HUES64 (cell line): ENCODE results near the gene CDC5L.
A peak's percentile ranks its signal among the peaks of the same experiment; 100 is the strongest.

Experiments used
- H3K27ac ChIP-seq: 2 replicates; pipeline ENCODE4 v1.7.0; 2013; ENCODE audit warnings: low read depth, low read length, inconsistent platforms
- H3K27me3 ChIP-seq: 2 replicates; pipeline ENCODE4 v1.6.1; 2013; ENCODE audit warnings: mild to moderate bottlenecking, low read length; ENCODE audit not compliant: insufficient read depth
- H3K36me3 ChIP-seq: 2 replicates; pipeline ENCODE4 v1.6.1; 2013; ENCODE audit warnings: mild to moderate bottlenecking, low read length; ENCODE audit not compliant: insufficient read depth
- H3K4me1 ChIP-seq: 2 replicates; pipeline ENCODE4 v1.6.1; 2013; ENCODE audit warnings: mild to moderate bottlenecking, low read length, moderate library complexity; ENCODE audit not compliant: insufficient read depth
- H3K4me3 ChIP-seq: 2 replicates; pipeline ENCODE4 v1.5.1; 2013; ENCODE audit warnings: mild to moderate bottlenecking, low read length, moderate library complexity
- H3K9ac ChIP-seq: 2 replicates; pipeline ENCODE4 v1.6.1; 2013; ENCODE audit warnings: mild to moderate bottlenecking, low read depth, low read length
- H3K9me3 ChIP-seq: 2 replicates; pipeline ENCODE4 v1.6.1; 2013; ENCODE audit warnings: low read depth, low read length; ENCODE audit not compliant: insufficient read depth
- WGBS: fragments of 150-250, 120-280 bp; methylation state at CpG from one replicate; pipeline ENCODE4 v1.1.7; 2013; ENCODE audit warnings: missing lambda C conversion rate; 5-methylcytosine and 5-hydroxymethylcytosine counted together

The CDC5L gene

DNA sequence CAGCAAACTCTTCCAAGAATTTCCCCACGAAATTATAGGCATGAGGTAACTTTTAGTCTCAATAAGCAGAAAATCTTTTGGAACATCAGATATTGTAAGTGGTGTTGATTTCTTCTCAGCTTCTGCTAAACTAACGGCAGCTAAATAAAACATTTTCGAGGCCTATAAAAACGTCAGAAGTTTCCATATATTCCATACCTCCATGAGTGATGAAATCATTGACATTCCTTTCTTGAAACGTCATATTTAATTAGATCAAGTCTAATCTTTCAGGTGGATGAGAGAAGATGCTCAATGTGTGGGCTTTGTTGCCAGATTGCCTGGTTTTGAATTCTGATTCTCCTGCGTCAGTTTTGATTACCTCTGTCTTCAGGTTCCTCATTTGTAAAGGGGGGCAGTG lies 81.3 kb downstream of the CDC5L start:
- Histone ChIP-seq H3K9ac (no peak overlapping the region), H3K27me3 (no peaks in the 10 kb centered on the region), H3K9me3 (no peaks in the 10 kb centered on the region), H3K27ac (no peak overlapping the region), H3K4me3 (no peak overlapping the region), H3K4me1 (peaks cover 18% of the 10 kb centered on the region), H3K36me3 (no peaks in the 10 kb centered on the region)
- 90% methylated on average over 6 of the region's 6 CpGs for WGBS

DNA sequence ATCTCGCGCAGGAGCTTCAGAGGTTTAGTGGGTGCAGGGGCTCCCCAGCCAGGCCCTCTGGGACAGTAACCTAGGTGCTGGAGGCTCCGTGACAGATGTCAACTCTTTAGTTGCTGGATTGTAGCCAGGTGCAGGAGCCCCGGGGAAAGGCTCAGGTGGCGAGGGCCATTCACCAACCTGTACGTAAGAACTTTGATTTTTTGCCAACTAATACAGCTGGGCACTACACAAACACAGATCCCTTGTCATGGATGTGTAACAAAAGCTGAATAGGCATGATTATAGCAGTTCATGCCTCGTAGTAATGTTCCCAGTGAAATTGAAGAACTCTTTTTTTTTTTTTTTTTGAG lies 82.6 kb downstream of the CDC5L start:
- WGBS = 91% methylated on average over 7 of the region's 7 CpGs
- peaks cover 18% of the 10 kb centered on the region for H3K4me1 ChIP-seq
- no peak overlapping the region for H3K27ac ChIP-seq

DNA sequence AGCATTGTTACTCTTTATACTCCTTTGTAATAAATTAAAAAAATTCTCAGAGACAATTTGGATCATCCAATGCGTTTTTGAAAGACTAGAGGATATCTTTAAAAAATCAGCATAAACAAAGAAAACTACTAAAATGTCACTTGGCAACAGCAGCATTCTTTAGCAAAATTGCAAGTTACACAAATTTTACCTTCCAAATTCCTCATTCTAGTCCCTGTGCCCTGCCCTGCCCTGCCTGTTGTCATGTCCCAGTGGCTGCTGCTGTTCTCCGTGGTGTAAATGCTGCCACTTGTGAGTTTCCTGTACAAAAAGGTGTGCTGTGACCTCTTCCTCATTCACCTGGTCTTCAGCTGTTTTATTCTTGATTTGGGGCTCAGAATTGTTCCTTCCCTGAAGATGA lies 83.2 kb downstream of the CDC5L start:
- Histone ChIP-seq H3K9me3 (no peaks in the 10 kb centered on the region), H3K36me3 (no peaks in the 10 kb centered on the region), H3K4me1 (peaks cover 18% of the 10 kb centered on the region), H3K27me3 (no peaks in the 10 kb centered on the region), H3K9ac (no peak overlapping the region), H3K27ac (no peak overlapping the region), H3K4me3 (no peak overlapping the region)
- 94% methylated on average over 2 of the region's 2 CpGs for WGBS

More for the DNA sequence above, 82.6 kb downstream of the CDC5L start:
- Histone ChIP-seq H3K9ac (no peak overlapping the region), H3K4me3 (no peak overlapping the region), H3K36me3 (no peaks in the 10 kb centered on the region), H3K27me3 (no peaks in the 10 kb centered on the region), H3K9me3 (no peaks in the 10 kb centered on the region)

DNA sequence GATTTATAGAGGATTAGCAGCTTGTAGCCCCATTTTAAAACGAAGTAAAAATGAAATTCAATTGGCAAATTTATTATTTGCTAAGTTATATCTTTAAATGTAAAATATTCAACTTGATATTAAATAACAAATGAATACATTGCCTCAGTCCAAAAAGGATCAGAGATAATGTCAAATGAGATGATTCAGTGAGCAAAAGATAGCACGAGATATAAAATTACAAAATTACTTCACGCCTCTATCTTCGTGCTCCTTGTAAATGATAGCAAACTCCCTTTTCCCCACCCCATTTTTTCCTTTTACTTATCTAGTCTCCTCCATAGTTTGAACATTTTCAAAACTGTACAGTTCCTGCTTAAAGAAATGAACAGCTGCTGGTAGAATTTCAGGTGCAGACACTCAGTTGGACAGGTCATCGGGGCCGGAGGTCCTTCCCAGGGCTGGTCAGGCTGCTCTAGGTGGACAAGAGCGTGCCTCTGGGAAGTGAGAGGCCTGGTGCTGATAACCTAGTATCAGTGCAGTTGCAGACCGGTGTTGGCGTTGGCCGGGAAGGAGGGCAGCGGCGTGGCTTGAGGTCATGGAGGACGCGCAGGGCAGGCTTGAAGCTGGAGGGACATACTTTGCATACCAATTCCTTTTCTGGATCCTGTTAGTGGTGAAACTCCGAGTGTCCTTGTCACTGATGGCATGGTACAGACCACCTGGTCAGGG lies 83.9 kb downstream of the CDC5L start:
- Histone ChIP-seq H3K4me3 (no peak overlapping the region), H3K4me1 (peaks cover 20% of the 10 kb centered on the region), H3K27me3 (no peaks in the 10 kb centered on the region), H3K9ac (no peak overlapping the region), H3K27ac (no peak overlapping the region), H3K36me3 (no peaks in the 10 kb centered on the region), H3K9me3 (no peaks in the 10 kb centered on the region)
- 79% methylated on average over 14 of the region's 15 CpGs for WGBS

DNA sequence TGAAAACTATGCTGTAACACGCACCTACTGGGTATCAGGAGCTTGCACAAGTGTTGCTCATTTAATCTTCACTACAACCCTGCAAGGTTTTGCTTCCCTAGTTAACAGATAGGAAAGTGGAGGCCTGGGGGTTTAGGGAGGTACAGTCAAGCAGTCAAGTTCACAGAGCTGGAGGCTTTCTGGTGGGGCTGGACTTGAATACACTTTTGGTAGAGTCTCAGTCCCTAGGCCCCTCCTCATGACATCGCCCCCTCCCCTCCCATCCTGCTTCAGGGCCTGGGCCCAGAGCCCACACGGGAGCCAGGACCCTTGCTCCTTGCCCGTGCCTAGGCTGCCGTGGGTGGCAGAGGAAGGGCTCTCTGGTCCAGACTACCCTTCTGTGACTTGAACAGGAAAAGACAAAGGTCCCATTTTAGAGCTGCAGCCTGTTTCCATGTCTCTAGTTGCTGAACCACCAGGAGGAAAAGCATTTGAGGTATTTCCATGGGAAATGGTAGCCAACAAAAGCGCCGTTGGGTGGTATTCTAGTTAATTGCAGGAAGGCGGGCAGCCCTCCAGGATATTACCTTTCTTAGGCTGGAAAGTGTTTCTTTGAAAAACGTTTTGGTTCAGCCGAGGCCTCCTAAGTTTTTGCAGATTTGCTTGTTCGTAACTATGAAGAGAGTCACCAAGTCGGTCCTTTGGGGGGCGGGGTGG lies 84.9 kb downstream of the CDC5L start:
- peaks cover 20% of the 10 kb centered on the region for H3K4me1 ChIP-seq
- H3K36me3 ChIP-seq = no peaks in the 10 kb centered on the region
- H3K9me3 ChIP-seq = no peaks in the 10 kb centered on the region
- WGBS = 34% methylated on average over 13 of the region's 13 CpGs
- H3K4me3 ChIP-seq = no peak overlapping the region
- peak overlapping the region; percentile 48; the same call in 1 of the 2 replicates for H3K9ac ChIP-seq
- peak overlapping the region; percentile 79 for H3K27ac ChIP-seq
- no peaks in the 10 kb centered on the region for H3K27me3 ChIP-seq

DNA sequence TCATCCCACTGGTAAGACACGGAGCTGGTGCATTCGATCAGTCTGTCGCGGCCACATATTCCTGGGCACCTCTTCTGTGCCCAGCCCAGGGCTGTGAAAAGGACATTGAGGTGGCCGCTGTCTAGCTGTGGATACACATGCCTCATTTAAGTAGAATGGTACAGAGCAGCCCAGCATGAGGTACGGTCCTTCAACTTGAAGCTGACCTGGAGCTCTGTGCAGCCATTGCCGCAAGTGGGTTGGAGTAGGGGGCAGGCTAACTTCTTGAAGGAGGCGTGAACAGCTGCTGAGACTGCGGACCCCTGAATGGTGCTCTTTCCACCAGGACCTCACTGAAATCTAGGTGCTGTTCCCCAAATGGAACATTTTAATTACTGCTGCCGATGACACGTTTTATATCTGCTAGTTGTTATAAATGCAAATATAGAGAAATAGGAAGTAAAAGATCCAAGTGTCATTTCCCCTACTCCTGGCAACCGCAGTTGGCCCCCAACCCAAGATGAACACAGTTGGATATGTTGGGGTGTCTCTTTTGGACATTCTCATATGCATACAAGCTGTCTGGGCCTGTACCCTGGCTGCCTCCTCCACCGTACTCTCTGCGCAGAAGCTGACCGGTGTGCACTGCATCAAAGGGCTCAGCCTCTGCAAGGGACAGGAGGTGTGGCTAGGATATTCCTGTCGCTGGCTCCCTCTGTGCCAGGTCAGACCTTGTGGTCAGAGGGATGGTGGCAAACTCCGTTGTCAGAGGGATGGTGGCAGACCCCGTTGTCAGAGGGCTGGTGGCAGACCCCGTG lies 86.1 kb downstream of the CDC5L start:
- Histone ChIP-seq H3K36me3 (no peaks in the 10 kb centered on the region), H3K9me3 (no peaks in the 10 kb centered on the region), H3K27ac (peak overlapping the region; percentile 79), H3K9ac (no peak overlapping the region), H3K4me1 (peaks cover 20% of the 10 kb centered on the region), H3K4me3 (no peak overlapping the region), H3K27me3 (no peaks in the 10 kb centered on the region)
- WGBS = 90% methylated on average over 19 of the region's 19 CpGs

DNA sequence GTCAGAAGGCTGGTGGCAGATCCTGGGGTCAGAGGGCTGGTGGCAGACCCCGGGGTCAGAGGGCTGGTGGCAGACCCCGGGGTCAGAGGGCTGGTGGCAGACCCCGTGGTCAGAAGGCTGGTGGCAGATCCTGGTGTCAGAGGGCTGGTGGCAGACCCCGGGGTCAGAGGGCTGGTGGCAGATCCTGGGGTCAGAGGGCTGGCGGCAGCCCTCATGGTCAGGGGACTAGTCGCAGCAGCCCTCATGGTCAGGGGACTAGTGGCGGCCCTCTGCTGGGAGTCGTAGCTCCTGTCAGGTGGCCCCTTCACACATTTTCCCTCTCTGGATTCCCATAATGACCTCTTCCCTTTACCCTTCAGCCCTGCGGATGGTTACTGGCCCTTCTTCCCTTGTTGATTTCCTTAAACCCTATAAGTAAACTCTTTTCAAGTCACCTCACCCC lies 86.7 kb downstream of the CDC5L start:
- no peak overlapping the region for H3K4me3 ChIP-seq
- H3K27me3 ChIP-seq = no peaks in the 10 kb centered on the region
- H3K9me3 ChIP-seq = no peaks in the 10 kb centered on the region
- 88% methylated on average over 9 of the region's 9 CpGs for WGBS
- H3K27ac ChIP-seq = no peak overlapping the region
- H3K9ac ChIP-seq = no peak overlapping the region
- H3K36me3 ChIP-seq = no peaks in the 10 kb centered on the region
- H3K4me1 ChIP-seq = peaks cover 20% of the 10 kb centered on the region

DNA sequence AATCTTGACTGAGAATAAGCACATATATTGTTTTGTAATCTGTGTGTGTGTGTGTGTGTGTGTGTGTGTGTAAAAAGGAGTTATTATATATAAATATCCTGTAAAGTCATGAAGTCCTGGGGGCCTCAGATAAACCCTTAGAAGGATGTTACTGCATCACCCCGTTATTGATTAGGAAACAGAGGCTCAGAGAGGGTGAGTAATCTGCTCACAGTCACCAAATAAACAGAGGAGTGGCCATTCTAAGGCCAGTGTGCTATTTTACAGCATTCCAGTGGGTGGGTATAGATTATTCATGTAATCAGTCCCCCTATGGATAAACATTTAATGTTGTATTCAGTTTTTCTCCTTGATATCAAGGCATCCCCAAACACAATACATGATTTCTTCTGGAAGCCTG lies 87.1 kb downstream of the CDC5L start:
- Histone ChIP-seq H3K4me1 (peaks cover 20% of the 10 kb centered on the region), H3K36me3 (no peaks in the 10 kb centered on the region), H3K27ac (no peak overlapping the region), H3K4me3 (no peak overlapping the region), H3K9me3 (no peaks in the 10 kb centered on the region), H3K9ac (no peak overlapping the region), H3K27me3 (no peaks in the 10 kb centered on the region)
- 79% methylated on average over 1 of the region's 1 CpG for WGBS

DNA sequence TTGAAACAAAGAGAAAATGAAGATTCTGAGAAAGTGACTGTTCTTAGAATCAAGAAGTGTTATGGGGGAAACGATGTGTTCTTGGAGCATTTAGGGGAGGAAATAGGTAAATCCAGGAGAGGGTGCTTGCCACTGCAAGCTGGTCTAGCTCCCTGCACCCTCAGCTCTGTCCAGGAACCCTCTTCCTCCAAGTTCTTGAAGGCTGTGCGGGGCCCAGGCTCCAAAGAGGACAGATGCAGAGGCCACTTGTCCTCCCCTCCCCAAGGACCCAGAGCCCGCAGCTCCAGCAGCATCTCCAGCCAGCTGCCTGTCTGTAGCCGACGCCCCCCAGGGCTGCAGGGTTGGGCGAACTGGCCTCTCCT lies 87.9 kb downstream of the CDC5L start:
- Histone ChIP-seq H3K36me3 (no peaks in the 10 kb centered on the region), H3K9me3 (no peaks in the 10 kb centered on the region), H3K9ac (no peak overlapping the region), H3K27ac (no peak overlapping the region), H3K4me3 (no peak overlapping the region), H3K4me1 (peaks cover 20% of the 10 kb centered on the region), H3K27me3 (no peaks in the 10 kb centered on the region)
- WGBS = 29% methylated on average over 6 of the region's 6 CpGs

DNA sequence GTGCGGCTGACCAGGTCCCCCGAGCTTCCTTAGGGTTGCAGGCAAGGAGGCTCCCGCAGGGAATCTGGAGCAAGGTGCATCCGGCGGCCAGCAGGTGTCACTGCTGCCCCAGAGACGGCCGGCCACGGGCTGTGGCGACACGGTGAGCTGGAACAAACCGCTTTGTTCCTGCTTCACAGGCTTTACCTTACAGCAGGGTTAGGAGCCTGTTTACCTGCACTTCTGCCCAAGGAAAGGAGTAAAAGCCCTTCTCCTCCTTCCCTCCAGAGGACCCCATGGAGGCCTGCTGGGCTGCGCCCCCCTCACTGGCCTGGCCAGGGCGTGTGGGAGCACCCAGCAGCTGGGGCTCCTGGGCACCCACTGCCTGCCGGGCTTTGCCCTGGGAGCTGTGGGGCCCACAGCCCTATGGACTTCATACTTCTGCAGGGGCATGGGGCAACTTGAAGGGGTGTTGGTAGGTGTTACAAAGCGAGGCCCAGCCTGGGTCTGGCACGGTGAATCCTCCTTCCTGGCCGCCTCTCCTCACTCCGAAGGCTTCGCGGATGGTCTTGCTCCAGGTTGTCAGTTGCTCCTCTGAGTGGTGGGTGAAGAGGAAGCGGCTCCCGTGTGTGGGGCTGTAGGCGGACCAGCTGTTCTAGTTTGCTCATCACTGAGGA lies 88.4 kb downstream of the CDC5L start:
- no peaks in the 10 kb centered on the region for H3K36me3 ChIP-seq
- no peaks in the 10 kb centered on the region for H3K9me3 ChIP-seq
- WGBS = 44% methylated on average over 23 of the region's 23 CpGs
- H3K9ac ChIP-seq = peak overlapping the region; percentile 49
- peaks cover 21% of the 10 kb centered on the region for H3K4me1 ChIP-seq
- H3K27ac ChIP-seq = no peak overlapping the region
- H3K4me3 ChIP-seq = no peak overlapping the region
- H3K27me3 ChIP-seq = no peaks in the 10 kb centered on the region

DNA sequence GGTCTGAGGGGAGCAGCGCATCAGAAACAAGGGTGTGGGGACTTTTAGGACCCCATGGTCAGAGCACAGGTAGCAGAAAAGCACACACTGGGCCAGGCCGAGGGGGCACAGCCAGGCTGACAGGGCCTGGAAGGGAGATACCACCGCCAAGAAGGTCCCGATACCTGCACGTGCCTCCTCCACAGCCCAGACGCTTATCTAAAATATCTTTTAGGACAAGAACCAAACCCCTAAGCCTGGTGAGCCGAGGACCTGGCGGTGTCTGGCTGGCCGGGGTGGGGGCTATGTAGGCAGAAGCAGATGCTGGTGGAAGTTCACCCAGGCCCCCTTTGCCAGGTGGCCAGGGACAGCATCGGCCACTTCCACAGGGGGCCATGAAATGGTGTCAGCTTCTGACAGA lies 89.3 kb downstream of the CDC5L start:
- no peaks in the 10 kb centered on the region for H3K36me3 ChIP-seq
- no peak overlapping the region for H3K4me3 ChIP-seq
- no peaks in the 10 kb centered on the region for H3K9me3 ChIP-seq
- no peak overlapping the region for H3K27ac ChIP-seq
- WGBS = 92% methylated on average over 10 of the region's 10 CpGs
- peaks cover 23% of the 10 kb centered on the region for H3K4me1 ChIP-seq
- H3K27me3 ChIP-seq = no peaks in the 10 kb centered on the region
- no peak overlapping the region for H3K9ac ChIP-seq
